Astrocyte (in vitro differentiated cells and primary cell): Measurements from ENCODE around the gene LYPD3. TPM values are rescaled to one million over a fixed set of nuclear protein-coding genes. Genes with fewer than 3 reads are reported as not detected.

Experiments
- DNase-seq: peaks from one replicate; pipeline ENCODE4 v3.0.0-alpha.2; 2010; ENCODE audit warnings: low read depth
- FAIRE-seq: peaks from 2 replicates; lab custom pipeline; 2011; peaks lifted over from hg19 to GRCh38; lab: Jason Lieb, UNC
- H2AFZ ChIP-seq: 2 replicates; pipeline ENCODE4 v1.6.0; 2012; ENCODE audit warnings: low read depth, low read length, inconsistent platforms
- H3K27ac ChIP-seq: 2 replicates; pipeline ENCODE4 v1.5.1; 2011; ENCODE audit warnings: low read depth, low read length, inconsistent platforms
- H3K27me3 ChIP-seq: 2 replicates; pipeline ENCODE4 v1.6.0; 2011; ENCODE audit warnings: low read length, inconsistent platforms; ENCODE audit not compliant: insufficient read depth
- H3K36me3 ChIP-seq: 2 replicates; pipeline ENCODE4 v1.5.1; 2011; ENCODE audit warnings: low read length, inconsistent platforms; ENCODE audit not compliant: insufficient read depth
- H3K4me1 ChIP-seq: 2 replicates; pipeline ENCODE4 v1.5.1; 2011; ENCODE audit warnings: low read length, inconsistent platforms; ENCODE audit not compliant: insufficient read depth
- H3K4me2 ChIP-seq: 2 replicates; pipeline ENCODE4 v1.6.0; 2012; ENCODE audit warnings: low read length, inconsistent platforms
- H3K4me3 ChIP-seq: 2 replicates; pipeline ENCODE4 v1.5.1; 2011; ENCODE audit warnings: low read depth, mild to moderate bottlenecking, low read length, inconsistent platforms; ENCODE audit not compliant: insufficient read depth
- H3K79me2 ChIP-seq: 2 replicates; pipeline ENCODE4 v1.6.0; 2012; ENCODE audit warnings: mild to moderate bottlenecking, low read length, inconsistent platforms; ENCODE audit not compliant: insufficient read depth
- H3K9ac ChIP-seq: 2 replicates; pipeline ENCODE4 v1.6.0; 2012; ENCODE audit warnings: mild to moderate bottlenecking, low read length, inconsistent platforms
- H3K9me3 ChIP-seq: 2 replicates; pipeline ENCODE4 v1.5.1; 2012; ENCODE audit warnings: low read depth, mild to moderate bottlenecking, low read length, inconsistent platforms; ENCODE audit not compliant: insufficient read depth
- H4K20me1 ChIP-seq: 2 replicates; pipeline ENCODE4 v1.6.0; 2012; ENCODE audit warnings: low read length, inconsistent platforms; ENCODE audit not compliant: insufficient read depth
- H3K27ac Mint-ChIP-seq: one replicate; pipeline ENCODE4 v1.8.0; 2021; ENCODE audit warnings: mild to moderate bottlenecking, mixed read lengths; ENCODE audit not compliant: unreplicated experiment
- H3K27me3 Mint-ChIP-seq: one replicate; pipeline ENCODE4 v1.8.0; 2021; ENCODE audit warnings: low read depth, mixed read lengths; ENCODE audit not compliant: unreplicated experiment
- H3K36me3 Mint-ChIP-seq: one replicate; pipeline ENCODE4 v1.8.0; 2021; ENCODE audit warnings: low read depth, mixed read lengths; ENCODE audit not compliant: unreplicated experiment
- H3K4me1 Mint-ChIP-seq: one replicate; pipeline ENCODE4 v1.8.0; 2021; ENCODE audit warnings: low read depth, mixed read lengths; ENCODE audit not compliant: unreplicated experiment
- H3K4me3 Mint-ChIP-seq: one replicate; pipeline ENCODE4 v1.8.0; 2021; ENCODE audit warnings: mild to moderate bottlenecking, moderate library complexity, mixed read lengths; ENCODE audit not compliant: unreplicated experiment
- H3K9me3 Mint-ChIP-seq: one replicate; pipeline ENCODE4 v1.8.0; 2021; ENCODE audit warnings: mild to moderate bottlenecking, mixed read lengths; ENCODE audit not compliant: unreplicated experiment
- EZH2 ChIP-seq: IDR thresholded peaks from 2 replicates; pipeline ENCODE4 v1.6.1; 2012; ENCODE audit warnings: mild to moderate bottlenecking, low read length, inconsistent platforms; ENCODE audit not compliant: insufficient read depth
- total RNA-seq: library from RNA; stranded (reverse); gene quantifications from 2 replicates; pipeline ENCODE4 v1.2.1, GENCODE V29; 2021
- TF ChIP-seq, protein P1 (sequence below): IDR thresholded peaks from 2 replicates; pipeline ENCODE4 v1.5.1; 2011; ENCODE audit warnings: low read depth, mild to moderate bottlenecking, inconsistent platforms, low read length, moderate library complexity; ENCODE audit not compliant: insufficient read depth

The LYPD3 gene
- total RNA-seq, 1 donor from 2014 or later = 0.54 TPM

DNA sequence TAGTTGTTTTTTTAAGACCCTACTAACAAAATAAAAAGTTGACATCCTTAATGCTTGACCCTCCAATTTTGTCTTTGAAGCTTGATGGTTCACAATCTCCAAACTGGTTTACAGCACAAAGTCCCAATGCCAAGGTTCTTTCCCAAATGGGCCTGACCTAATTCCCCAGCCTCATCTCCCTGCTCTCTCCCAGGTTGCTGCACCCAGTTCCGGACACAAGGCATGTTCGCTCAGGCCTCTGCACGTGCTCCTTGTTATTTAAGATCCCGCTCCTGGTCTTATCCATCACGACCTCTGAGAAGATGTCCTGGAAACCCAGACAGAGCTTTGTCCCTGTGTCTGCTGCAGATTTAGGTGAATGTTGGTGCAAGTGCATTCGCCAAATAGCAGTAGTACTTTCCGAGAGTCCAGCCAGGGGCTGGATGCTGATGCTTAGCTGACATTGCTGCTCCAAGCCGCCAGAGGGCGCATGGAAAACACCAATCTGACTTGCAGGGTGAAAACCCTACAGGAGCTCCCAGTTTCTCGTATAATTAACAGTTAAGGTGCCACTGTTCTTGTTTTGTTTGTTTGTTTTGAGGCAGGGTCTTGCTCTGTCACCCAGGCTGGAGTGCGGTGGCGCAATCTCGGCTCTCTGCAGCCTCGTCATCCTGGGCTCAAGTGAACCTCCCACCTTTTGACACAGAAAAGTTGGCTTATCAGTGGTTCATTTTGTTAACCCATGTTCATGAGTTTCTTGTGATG is 18.5 kb downstream of the LYPD3 start:
- Mint-ChIP-seq H3K27me3 (peaks cover 12% of the 10 kb centered on the region), H3K9me3 (peaks cover 1% of the 10 kb centered on the region), H3K4me1 (no peaks in the 10 kb centered on the region), H3K27ac (no peak overlapping the region), H3K4me3 (no peak overlapping the region), H3K36me3 (no peaks in the 10 kb centered on the region)
- H3K36me3 ChIP-seq = no peaks in the 10 kb centered on the region
- H3K4me1 ChIP-seq = no peaks in the 10 kb centered on the region
- H4K20me1 ChIP-seq = no peaks in the 10 kb centered on the region
- H3K79me2 ChIP-seq = no peaks in the 10 kb centered on the region
- FAIRE-seq = peak; percentile 39
- no peak for TF ChIP-seq EZH2
- TF ChIP-seq, protein P1, sequence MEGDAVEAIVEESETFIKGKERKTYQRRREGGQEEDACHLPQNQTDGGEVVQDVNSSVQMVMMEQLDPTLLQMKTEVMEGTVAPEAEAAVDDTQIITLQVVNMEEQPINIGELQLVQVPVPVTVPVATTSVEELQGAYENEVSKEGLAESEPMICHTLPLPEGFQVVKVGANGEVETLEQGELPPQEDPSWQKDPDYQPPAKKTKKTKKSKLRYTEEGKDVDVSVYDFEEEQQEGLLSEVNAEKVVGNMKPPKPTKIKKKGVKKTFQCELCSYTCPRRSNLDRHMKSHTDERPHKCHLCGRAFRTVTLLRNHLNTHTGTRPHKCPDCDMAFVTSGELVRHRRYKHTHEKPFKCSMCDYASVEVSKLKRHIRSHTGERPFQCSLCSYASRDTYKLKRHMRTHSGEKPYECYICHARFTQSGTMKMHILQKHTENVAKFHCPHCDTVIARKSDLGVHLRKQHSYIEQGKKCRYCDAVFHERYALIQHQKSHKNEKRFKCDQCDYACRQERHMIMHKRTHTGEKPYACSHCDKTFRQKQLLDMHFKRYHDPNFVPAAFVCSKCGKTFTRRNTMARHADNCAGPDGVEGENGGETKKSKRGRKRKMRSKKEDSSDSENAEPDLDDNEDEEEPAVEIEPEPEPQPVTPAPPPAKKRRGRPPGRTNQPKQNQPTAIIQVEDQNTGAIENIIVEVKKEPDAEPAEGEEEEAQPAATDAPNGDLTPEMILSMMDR = peak; percentile 98
- H3K27ac ChIP-seq = no peak overlapping the region
- H3K4me3 ChIP-seq = no peak overlapping the region
- peak; percentile 20 for DNase-seq
- H3K27me3 ChIP-seq = no peaks in the 10 kb centered on the region
- no peak overlapping the region for H3K9ac ChIP-seq
- no peaks in the 10 kb centered on the region for H3K9me3 ChIP-seq
- no peak overlapping the region for H3K4me2 ChIP-seq
- peak overlapping the region; percentile 62 for H2AFZ ChIP-seq

DNA sequence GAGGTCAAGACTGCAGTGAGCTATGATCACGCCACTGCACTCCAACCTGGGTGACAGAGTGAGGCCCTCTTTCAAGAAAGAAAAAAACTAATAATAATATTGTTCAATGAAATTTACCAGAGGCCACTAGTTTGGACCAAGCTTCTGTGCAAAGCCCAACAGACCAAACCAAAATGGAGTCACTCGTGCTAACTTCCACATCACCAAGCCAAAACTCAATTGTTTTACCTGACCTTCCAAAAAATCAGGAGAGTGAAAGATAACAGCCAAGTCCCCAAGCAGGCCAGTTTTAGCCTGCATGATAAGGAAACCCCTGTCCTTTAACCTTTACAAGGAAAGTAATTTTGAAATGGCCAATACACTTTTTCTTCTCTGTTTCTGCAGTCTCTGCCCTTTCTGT is 20.0 kb downstream of the LYPD3 start:
- H2AFZ ChIP-seq = no peak overlapping the region
- H3K36me3 ChIP-seq = no peaks in the 10 kb centered on the region
- Mint-ChIP-seq H3K36me3 (no peaks in the 10 kb centered on the region), H3K4me1 (no peaks in the 10 kb centered on the region), H3K4me3 (no peak overlapping the region), H3K27me3 (peaks cover 17% of the 10 kb centered on the region), H3K9me3 (no peaks in the 10 kb centered on the region), H3K27ac (no peak overlapping the region)
- TF ChIP-seq EZH2 = no peak
- TF ChIP-seq, protein P1 = no peak
- no peak overlapping the region for H3K27ac ChIP-seq
- H3K4me2 ChIP-seq = no peak overlapping the region
- DNase-seq = no peak
- no peaks in the 10 kb centered on the region for H3K9me3 ChIP-seq
- H3K4me1 ChIP-seq = no peaks in the 10 kb centered on the region
- H4K20me1 ChIP-seq = no peaks in the 10 kb centered on the region
- H3K9ac ChIP-seq = no peak overlapping the region
- H3K79me2 ChIP-seq = no peaks in the 10 kb centered on the region
- H3K4me3 ChIP-seq = no peak overlapping the region
- FAIRE-seq = no peak
- no peaks in the 10 kb centered on the region for H3K27me3 ChIP-seq
